Renal pelvis (tissue), 4 donors: ENCODE data around the gene ADAMTSL5. TPM values are rescaled to one million over a fixed set of nuclear protein-coding genes. Genes with fewer than 3 reads are reported as not detected.

ENCODE experiments used
- DNase-seq: peaks from one replicate; pipeline ENCODE4 v3.0.0-alpha.2; 2013
- polyA plus RNA-seq, 3 donors: library from polyadenylated mRNA; unstranded; fragments of 120-200 nt; gene quantifications; one replicate each; pipeline ENCODE4 v1.2.1, GENCODE V29; 2013; ENCODE audit not compliant: insufficient read length in 3 of 3

ADAMTSL5 gene
- polyA plus RNA-seq, 3 donors, result 0.47 to 1.4 (median 0.78) TPM

DNA sequence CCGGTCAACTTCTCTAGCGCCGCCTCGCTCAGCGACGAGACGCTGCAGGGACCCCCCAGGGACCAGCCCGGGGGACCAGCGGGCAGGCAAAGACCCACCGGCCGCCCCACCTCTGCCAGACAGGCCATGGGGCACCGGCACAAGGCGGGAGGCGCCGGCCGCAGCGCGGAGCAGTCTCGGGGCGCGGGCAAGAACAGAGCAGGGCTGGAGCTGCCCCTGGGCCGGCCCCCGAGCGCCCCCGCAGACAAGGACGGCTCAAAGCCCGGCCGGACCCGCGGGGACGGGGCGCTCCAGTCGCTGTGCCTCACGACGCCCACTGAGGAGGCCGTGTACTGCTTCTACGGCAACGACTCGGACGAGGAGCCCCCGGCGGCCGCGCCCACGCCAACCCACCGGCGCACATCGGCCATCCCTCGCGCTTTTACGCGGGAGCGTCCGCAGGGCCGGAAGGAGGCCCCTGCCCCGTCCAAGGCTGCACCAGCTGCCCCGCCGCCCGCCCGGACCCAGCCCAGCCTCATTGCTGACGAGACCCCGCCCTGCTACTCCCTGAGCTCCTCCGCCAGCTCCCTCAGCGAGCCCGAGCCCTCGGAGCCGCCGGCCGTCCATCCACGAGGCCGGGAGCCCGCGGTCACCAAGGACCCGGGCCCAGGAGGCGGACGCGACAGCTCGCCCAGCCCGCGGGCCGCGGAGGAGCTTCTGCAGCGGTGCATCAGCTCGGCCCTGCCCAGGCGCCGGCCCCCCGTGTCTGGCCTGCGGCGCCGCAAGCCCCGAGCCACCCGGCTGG, 45.1 kb downstream of the ADAMTSL5 start:
- no peak for DNase-seq

DNA sequence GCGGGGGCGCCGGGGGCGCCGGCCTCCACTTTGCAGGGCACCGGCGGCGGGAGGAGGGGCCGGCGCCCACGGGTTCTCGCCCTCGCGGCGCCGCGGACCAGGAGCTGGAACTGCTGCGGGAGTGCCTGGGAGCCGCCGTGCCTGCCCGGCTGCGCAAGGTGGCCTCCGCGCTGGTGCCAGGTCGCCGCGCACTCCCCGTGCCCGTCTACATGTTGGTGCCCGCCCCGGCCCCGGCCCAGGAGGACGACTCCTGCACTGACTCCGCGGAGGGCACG, 45.7 kb downstream of the ADAMTSL5 start:
- DNase-seq, result no peak

DNA sequence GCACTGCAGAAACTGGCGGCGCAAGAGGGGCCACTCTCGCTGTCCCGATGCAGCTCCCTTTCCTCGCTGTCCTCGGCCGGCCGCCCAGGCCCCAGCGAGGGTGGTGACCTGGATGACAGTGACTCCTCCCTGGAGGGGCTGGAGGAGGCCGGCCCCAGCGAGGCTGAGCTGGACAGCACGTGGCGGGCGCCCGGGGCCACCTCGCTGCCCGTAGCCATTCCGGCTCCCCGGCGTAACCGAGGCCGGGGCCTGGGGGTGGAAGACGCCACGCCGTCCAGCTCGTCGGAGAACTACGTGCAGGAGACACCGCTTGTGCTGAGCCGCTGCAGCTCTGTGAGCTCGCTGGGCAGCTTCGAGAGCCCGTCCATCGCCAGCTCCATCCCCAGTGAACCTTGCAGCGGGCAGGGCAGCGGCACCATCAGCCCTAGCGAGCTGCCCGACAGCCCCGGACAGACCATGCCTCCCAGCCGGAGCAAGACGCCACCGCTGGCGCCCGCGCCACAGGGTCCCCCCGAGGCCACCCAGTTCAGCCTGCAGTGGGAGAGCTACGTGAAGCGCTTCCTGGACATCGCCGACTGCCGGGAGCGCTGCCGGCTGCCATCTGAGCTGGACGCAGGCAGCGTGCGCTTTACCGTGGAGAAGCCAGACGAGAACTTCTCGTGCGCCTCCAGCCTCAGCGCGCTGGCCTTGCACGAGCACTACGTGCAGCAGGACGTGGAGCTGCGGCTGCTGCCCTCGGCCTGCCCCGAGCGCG, 46.2 kb downstream of the ADAMTSL5 start:
- no peak for DNase-seq

DNA sequence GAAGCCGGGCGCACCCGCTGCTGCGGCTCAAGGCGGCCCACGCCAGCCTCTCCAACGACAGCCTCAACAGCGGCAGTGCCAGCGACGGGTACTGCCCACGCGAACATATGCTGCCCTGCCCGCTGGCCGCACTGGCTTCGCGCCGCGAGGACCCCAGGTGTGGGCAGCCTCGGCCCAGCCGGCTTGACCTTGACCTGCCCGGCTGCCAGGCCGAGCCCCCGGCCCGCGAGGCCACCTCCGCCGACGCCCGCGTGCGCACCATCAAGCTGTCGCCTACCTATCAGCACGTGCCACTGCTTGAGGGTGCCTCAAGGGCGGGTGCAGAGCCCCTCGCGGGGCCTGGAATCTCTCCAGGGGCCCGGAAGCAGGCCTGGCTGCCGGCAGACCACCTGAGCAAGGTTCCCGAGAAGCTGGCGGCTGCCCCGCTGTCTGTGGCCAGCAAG, 46.8 kb downstream of the ADAMTSL5 start:
- no peak for DNase-seq

DNA sequence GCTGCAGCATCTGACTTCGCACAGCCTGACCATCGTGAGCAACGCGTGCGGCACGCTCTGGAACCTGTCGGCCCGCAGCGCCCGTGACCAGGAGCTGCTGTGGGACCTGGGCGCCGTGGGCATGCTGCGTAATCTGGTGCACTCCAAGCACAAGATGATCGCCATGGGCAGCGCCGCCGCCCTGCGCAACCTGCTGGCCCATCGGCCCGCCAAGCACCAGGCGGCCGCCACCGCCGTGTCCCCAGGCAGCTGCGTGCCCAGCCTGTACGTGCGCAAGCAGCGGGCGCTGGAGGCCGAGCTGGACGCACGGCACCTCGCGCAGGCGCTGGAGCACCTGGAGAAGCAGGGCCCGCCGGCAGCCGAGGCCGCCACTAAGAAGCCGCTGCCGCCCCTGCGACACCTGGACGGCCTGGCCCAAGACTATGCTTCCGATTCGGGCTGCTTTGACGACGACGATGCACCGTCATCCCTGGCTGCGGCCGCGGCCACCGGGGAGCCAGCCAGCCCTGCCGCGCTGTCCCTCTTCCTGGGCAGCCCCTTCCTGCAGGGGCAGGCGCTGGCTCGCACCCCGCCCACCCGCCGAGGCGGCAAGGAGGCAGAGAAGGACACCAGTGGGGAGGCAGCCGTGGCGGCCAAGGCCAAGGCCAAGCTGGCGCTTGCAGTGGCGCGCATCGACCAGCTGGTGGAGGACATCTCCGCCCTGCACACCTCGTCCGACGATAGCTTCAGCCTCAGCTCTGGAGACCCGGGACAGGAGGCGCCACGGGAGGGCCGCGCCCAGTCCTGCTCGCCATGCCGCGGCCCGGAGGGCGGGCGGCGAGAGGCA, 47.4 kb downstream of the ADAMTSL5 start:
- no peak for DNase-seq

DNA sequence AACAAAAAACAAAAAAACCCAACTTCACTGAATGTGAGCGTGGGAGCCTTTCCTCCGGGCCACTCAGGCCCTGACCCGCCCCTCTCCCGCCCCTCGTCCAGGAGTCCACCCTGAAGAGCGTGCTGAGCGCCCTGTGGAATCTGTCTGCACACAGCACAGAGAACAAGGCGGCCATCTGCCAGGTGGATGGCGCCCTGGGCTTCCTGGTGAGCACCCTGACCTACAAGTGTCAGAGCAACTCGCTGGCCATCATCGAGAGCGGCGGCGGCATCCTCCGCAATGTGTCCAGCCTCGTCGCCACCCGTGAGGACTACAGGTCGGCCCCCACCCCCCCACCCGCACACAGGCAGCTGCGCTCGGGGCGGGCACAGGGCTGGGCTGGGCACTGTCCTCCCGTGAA, 51.0 kb downstream of the ADAMTSL5 start:
- no peak for DNase-seq

DNA sequence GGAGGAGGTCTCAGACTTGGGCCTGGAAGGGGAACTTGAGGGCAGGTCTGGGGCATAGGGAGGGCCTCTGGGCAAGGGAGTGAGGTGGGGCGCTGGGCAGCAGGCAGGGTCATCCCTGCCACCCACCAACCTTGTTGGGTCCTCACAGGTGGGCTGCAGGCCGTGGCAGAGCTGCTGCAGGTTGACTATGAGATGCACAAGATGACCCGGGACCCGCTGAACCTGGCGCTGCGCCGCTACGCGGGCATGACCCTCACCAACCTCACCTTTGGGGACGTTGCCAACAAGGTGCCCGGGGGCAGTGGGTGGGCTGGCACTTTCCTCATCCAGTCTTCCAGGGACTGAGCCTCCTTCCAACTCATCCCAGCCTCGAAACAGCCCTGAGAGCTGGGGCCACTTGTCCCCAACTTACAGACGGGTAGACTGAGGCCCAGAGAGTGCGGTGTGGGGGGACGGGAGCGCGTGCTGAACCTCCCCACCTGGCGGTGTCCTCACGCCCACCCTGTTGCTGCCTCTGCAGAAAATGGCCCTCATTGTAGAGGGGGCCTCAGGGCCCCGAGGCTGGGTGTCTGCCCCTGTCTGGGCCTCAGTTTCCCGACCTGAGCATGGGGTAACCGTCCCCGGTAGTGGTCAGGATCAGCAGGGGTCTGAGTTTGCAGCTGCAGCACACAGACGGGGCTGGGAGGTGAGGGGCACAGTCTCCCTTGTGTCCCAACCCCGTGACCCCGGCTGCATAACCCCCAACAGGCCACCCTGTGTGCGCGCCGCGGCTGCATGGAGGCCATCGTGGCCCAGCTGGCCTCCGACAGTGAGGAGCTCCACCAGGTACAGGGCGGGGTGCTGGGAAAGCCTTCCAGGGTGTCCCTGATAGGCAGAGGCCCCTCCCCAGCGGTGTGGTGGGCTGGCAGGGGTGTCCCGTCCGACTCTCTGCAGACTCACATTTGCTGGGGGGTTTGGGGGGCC, 52.5 kb downstream of the ADAMTSL5 start:
- DNase-seq, result no peak

DNA sequence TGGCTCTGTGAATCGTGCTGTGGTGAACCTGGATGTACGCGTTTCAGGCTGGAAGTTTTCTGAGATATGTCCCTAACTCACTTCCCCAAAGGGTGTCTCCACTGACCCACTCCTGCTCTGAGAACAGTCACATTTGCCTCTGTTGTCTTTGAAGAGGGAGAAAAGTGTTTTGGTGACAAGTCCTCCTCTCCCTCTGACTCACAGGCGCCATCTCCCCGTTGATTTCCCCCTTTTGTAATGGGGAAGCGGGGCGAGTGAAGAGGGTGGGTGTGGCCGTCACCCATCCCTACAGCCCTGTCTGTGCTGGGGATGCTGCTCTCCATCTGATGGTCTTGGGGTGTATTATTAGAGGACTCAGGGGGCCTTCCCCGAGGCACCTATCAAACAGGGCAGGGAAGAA, 53.3 kb downstream of the ADAMTSL5 start:
- DNase-seq, result no peak

DNA sequence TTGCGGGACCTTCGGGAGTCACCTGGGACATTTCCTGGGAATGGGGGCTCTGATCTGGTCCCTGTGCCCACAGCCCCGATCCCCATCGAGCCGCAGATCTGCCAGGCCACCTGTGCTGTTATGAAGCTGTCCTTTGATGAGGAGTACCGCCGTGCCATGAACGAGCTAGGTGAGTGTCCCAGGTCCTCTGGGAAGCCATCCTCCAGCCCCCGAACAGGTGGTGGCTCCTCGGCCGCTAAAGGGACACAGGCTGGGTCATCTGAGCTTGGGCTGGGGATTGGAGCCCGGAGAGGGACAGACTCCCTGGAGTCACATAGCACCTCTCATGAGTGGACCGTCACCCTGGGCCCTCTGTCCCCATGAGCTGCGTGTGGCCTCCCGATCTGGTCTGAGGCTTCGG, 54.9 kb downstream of the ADAMTSL5 start:
- DNase-seq, result no peak

DNA sequence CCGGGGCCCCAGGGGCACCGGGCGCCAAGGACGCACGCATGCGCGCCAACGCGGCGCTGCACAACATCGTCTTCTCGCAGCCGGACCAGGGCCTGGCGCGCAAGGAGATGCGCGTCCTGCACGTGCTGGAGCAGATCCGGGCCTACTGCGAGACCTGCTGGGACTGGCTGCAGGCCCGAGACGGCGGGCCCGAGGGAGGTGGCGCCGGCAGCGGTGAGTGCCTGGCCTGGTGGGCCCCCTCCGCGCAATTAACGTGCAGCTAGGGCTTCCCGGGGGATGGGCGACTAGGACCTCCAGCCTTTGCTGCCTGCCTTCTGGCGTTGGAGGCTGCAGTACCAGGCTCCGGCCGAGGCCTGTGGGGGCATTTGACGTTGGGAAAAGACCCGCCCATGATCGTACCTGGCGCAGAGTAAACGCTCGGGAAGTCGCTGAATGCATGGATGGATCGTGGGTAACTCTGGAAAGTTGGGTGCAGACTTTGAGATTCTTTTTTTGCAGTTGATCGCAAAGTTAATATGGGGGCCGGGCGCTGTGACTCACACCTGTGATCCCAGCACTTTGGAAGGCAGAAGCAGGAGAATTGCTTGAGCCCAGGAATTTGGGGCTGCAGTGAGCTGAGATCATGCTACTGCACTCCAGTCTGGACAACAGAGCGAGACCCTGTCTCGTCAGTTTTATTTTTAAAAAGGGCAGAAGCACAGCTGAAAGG, 55.6 kb downstream of the ADAMTSL5 start:
- DNase-seq, result no peak

DNA sequence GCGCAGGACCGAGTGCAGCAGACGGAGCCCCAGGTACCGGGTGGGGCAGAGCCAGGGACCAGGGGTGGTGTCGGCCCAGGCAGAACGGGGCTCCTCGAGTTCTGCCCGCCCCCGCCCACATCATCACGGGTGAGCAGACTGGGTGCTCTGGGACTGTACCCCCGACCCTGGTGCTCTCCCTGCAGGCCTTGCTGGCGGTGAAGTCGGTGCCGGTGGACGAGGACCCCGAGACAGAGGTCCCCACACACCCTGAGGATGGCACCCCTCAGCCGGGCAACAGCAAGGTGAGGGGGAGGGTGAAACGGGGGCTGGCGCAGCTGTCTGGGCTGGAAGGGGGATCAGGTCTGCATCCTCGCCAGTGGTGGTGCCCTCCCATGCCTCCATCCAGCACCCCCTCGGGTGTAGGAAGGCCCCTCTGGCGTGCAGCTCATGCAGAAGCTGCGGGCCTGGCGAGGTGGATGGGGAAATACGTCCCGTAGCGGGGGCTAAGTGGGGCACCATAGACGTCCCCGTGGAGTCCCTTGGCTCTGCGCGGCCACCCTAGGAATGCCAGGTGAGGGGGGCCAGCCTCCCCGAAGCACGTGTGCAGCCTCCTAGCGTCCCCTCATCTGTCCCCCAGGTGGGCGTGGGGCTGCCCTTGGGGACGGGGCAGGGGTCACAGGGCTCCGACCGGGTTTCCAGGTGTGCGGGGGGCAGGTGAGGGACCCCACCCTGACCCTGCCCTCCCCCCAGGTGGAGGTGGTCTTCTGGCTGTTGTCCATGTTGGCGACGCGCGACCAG, 56.5 kb downstream of the ADAMTSL5 start:
- DNase-seq, result no peak

DNA sequence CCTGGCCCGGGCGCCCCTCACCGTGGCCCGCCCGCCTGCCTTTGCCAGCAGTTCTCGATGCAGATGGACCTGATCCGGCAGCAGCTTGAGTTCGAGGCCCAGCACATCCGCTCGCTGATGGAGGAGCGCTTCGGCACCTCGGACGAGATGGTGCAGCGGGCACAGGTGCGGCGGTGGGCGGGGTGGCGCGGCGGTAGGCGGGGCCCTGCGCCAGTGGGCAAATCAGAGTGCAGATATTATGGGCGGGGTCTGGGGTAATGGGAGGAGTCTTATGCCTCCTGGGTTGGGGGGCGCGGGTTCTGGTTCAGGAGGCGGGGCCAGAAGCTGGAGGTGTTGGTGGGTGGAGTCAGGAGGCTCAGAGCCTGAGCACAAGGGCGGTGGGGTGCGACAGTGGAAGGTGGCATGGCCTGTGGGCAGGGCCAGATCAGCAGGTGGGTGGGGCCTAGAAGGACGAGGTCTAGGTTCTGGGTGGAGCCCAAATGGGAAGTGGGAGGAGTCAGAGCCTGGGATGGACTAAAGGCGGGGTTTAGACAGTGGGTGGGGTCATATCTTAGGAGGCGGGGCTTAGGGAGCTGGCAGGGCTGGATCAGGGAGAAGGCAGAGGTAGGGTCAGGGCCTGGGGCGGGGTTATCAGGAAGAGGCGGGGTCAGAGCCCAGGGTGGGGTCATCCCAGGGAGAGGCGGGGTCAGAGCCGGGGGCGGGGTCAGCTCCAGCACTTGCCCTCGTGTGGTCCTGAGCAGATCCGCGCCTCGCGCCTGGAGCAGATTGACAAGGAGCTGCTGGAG, 57.3 kb downstream of the ADAMTSL5 start:
- DNase-seq, result no peak

Other genes starting within 250 kb of the ADAMTSL5 start
- 100 to 1,000 TPM; 778 to 993 (median 799) TPM for gene CIRBP, start 243.7 kb downstream of the ADAMTSL5 start, polyA plus RNA-seq
- 10 to 100 TPM; 25.3 to 28.7 (median 28.5) TPM for gene FAM174C, start 237.5 kb downstream of the ADAMTSL5 start, polyA plus RNA-seq
- 1 to 10 TPM; 2.2 to 4.4 (median 3.8) TPM for gene EFNA2, start 227.1 kb downstream of the ADAMTSL5 start, polyA plus RNA-seq
- 10 to 100 TPM; 76.0 to 98.5 (median 94.2) TPM for gene NDUFS7, start 129.1 kb downstream of the ADAMTSL5 start, polyA plus RNA-seq
- 10 to 100 TPM; 31.5 to 42.9 (median 42.9) TPM for gene GAMT, start 111.5 kb downstream of the ADAMTSL5 start, polyA plus RNA-seq
- 10 to 100 TPM; 85.2 to 99.4 (median 98.2) TPM for gene DAZAP1, start 105.4 kb downstream of the ADAMTSL5 start, polyA plus RNA-seq
- 100 to 1,000 TPM; 716 to 925 (median 791) TPM for gene RPS15, start 74.6 kb downstream of the ADAMTSL5 start, polyA plus RNA-seq
- gene APC2, start 62.9 kb downstream of the ADAMTSL5 start, polyA plus RNA-seq, result 1 to 10 TPM; 1.3 to 1.9 (median 1.7) TPM
- 10 to 100 TPM; 29.1 to 39.1 (median 32.8) TPM for gene C19orf25, start 33.8 kb downstream of the ADAMTSL5 start, polyA plus RNA-seq
- gene PCSK4, start 22.7 kb downstream of the ADAMTSL5 start, polyA plus RNA-seq, result 1 to 10 TPM; 8.2 to 9.8 (median 8.6) TPM
- 10 to 100 TPM; 24.2 to 33.2 (median 26.3) TPM for gene REEP6, start 21.8 kb downstream of the ADAMTSL5 start, polyA plus RNA-seq
- gene PLK5, start 11.1 kb upstream of the ADAMTSL5 start, polyA plus RNA-seq, result under 1 TPM; 0.20 to 0.46 (median 0.31) TPM
- gene MEX3D, start 55.3 kb upstream of the ADAMTSL5 start, polyA plus RNA-seq, result 10 to 100 TPM; 23.9 to 39.8 (median 33.3) TPM
- 10 to 100 TPM; 70.0 to 83.4 (median 82.8) TPM for gene MBD3, start 79.8 kb upstream of the ADAMTSL5 start, polyA plus RNA-seq
- gene UQCR11, start 92.4 kb upstream of the ADAMTSL5 start, polyA plus RNA-seq, result 100 to 1,000 TPM in 2 of 3 donors, 10 to 100 TPM in 1; 99.6 to 131 (median 127) TPM
- 100 to 1,000 TPM in 2 of 3 donors, 10 to 100 TPM in 1; 92.2 to 125 (median 123) TPM for gene TCF3, start 139.6 kb upstream of the ADAMTSL5 start, polyA plus RNA-seq
- under 1 TPM; 0.03 to 0.05 (median 0.04) TPM for gene ONECUT3, start 240.5 kb upstream of the ADAMTSL5 start, polyA plus RNA-seq